Measurements from ENCODE around the gene DYRK1B.
"Not testable (repeated sequence)": the region's sequence is repeated elsewhere in the genome, so short reads cannot be mapped to it uniquely, and the experiment has no call there.

The DYRK1B gene

DNA sequence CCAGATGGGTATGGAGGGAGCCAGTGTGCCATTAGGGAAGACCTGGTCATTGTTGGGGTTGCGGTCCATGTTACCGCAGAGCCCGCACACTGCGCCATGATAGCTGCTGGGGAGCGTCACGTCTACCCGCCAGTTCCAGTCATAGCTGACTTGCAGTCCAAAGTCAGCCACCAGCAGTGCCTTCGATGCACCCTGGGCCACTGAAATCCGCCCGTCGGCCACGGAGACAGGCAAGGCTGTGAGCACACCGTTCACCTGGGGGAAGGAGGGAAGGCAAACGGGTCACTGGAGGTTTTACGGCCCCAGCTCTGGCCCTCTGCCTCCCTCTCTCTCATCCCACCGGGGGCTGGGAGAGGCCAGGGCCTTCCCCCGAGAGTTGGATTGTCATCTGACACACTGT is 44.0 kb upstream of the DYRK1B start:
- H3K9me3 ChIP-seq (ENCODE audit: control extremely low read depth in 1 of 5, control insufficient read depth in 4 of 5, insufficient read depth in 2 of 5, low read depth in 1 of 5, low read length in 4 of 5); H3K27ac ChIP-seq (ENCODE audit: insufficient read depth in 1 of 2, low read depth in 1 of 2, low read length in 2 of 2, poor library complexity in 1 of 2, severe bottlenecking in 2 of 2); H3K36me3 ChIP-seq (ENCODE audit: control insufficient read depth in 4 of 4, insufficient read depth in 4 of 4, low read length in 3 of 4); H3K4me1 ChIP-seq (ENCODE audit: control extremely low read depth in 1 of 4, control insufficient read depth in 4 of 4, insufficient read depth in 4 of 4, low read length in 3 of 4); H3K4me3 ChIP-seq (ENCODE audit: control insufficient read depth in 1 of 7, extremely low read depth in 1 of 7, insufficient read depth in 4 of 7, low read depth in 2 of 7, low read length in 6 of 7); CTCF ChIA-PET; DNase-seq: not testable (repeated sequence)
- H3K27me3 ChIP-seq (replicated peaks in 2 of 5; ENCODE audit: control insufficient read depth in 4 of 5, insufficient read depth in 5 of 5, low read length in 4 of 5) = peaks cover 0 to 10% (median 0%) of the 10 kb centered on the region in 5 experiments
- 97% methylated on average over 12 of the region's 17 CpGs for WGBS (ENCODE audit: insufficient coverage)
- POLR2A ChIA-PET = interaction anchor here (0.7 kb wide), 1 partner anchor 616 kb away, joined by 6 read pairs; no protein-coding TSS in a partner anchor

DNA sequence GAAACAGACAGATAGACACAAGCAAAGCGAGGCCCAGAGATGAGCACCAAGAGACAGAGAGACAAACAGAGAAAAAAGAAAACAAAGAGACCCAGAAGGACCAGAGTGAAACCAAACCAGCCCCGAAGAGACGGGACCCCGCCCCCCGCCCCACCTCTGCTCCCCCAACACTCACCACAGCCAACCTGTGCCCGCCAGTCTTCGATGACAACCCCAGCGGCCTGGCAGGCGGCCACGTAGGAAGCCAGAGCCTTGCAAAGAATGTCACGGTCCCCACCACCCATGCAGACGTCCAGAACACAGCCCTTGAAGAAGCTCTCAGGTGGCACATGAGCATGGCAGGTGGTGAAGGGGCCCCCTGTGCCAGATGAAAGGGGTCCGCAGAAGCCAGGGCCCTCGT is 43.5 kb upstream of the DYRK1B start:
- WGBS (ENCODE audit: insufficient coverage) = 88% methylated on average over 1 of the region's 14 CpGs
- H3K27ac ChIP-seq (ENCODE audit: insufficient read depth in 1 of 2, low read depth in 1 of 2, low read length in 2 of 2, poor library complexity in 1 of 2, severe bottlenecking in 2 of 2); CTCF ChIA-PET; H3K36me3 ChIP-seq (ENCODE audit: control insufficient read depth in 4 of 4, insufficient read depth in 4 of 4, low read length in 3 of 4); POLR2A ChIA-PET; H3K4me3 ChIP-seq (ENCODE audit: control insufficient read depth in 1 of 7, extremely low read depth in 1 of 7, insufficient read depth in 4 of 7, low read depth in 2 of 7, low read length in 6 of 7); H3K4me1 ChIP-seq (ENCODE audit: control extremely low read depth in 1 of 4, control insufficient read depth in 4 of 4, insufficient read depth in 4 of 4, low read length in 3 of 4); H3K9me3 ChIP-seq (ENCODE audit: control extremely low read depth in 1 of 5, control insufficient read depth in 4 of 5, insufficient read depth in 2 of 5, low read depth in 1 of 5, low read length in 4 of 5): not testable (repeated sequence)
- peaks cover 0 to 10% (median 0%) of the 10 kb centered on the region in 5 experiments for H3K27me3 ChIP-seq (replicated peaks in 2 of 5; ENCODE audit: control insufficient read depth in 4 of 5, insufficient read depth in 5 of 5, low read length in 4 of 5)
- DNase-seq = peak; percentile 35 to 47 (median 41)

DNA sequence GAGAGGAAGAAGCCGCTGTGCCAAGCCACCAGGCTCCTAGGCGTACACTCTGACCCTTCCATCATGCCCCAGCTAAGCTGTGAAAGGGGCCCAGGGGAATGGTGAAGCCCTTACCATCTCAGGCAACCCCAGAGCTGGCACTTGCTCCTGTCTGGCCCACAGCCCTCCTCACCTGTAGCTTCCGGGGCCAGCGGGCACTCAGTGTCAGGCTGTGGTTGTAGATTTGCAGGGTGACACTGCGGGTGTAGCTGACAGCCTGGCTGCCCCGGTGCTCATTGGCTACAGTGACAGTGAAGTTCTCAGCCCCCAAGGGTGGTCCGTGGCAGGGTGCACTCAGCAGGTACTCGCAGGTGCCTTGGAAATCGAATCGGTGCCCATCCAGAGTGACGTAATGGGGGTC is 42.5 kb upstream of the DYRK1B start:
- H3K4me3 ChIP-seq (ENCODE audit: control insufficient read depth in 1 of 7, extremely low read depth in 1 of 7, insufficient read depth in 4 of 7, low read depth in 2 of 7, low read length in 6 of 7); DNase-seq; CTCF ChIA-PET; H3K27ac ChIP-seq (ENCODE audit: insufficient read depth in 1 of 2, low read depth in 1 of 2, low read length in 2 of 2, poor library complexity in 1 of 2, severe bottlenecking in 2 of 2); POLR2A ChIA-PET; H3K36me3 ChIP-seq (ENCODE audit: control insufficient read depth in 4 of 4, insufficient read depth in 4 of 4, low read length in 3 of 4); H3K9me3 ChIP-seq (ENCODE audit: control extremely low read depth in 1 of 5, control insufficient read depth in 4 of 5, insufficient read depth in 2 of 5, low read depth in 1 of 5, low read length in 4 of 5); H3K4me1 ChIP-seq (ENCODE audit: control extremely low read depth in 1 of 4, control insufficient read depth in 4 of 4, insufficient read depth in 4 of 4, low read length in 3 of 4): not testable (repeated sequence)
- no CpG with 5 or more reads among the region's 11 CpGs for WGBS (ENCODE audit: insufficient coverage)
- H3K27me3 ChIP-seq (replicated peaks in 2 of 5; ENCODE audit: control insufficient read depth in 4 of 5, insufficient read depth in 5 of 5, low read length in 4 of 5) = peaks cover 0 to 10% (median 0%) of the 10 kb centered on the region in 5 experiments

DNA sequence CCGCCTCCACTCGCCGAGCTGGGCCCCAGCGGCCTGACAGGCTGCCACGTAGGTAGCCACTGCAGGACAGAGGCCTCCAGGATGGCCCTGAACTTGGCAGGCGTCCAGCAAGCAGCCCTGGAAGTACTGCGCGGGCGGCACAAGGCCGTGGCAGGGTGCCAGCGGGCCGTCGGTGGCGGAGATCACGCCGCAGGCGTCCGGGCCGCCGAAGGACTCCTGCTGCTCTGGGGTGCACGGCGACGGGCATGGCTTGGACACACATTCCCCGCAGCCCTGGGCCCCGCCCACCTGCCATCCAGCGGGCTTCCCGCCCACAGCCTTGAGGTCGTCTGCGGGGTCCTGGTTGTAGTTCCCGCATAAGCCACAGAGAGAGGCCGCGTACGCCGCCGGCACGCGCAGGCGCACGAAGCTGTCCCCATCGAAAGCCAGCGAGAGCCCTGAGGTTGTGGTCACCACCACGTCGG is 41.5 kb upstream of the DYRK1B start:
- DNase-seq; H3K27ac ChIP-seq (ENCODE audit: insufficient read depth in 1 of 2, low read depth in 1 of 2, low read length in 2 of 2, poor library complexity in 1 of 2, severe bottlenecking in 2 of 2); CTCF ChIA-PET; H3K4me3 ChIP-seq (ENCODE audit: control insufficient read depth in 1 of 7, extremely low read depth in 1 of 7, insufficient read depth in 4 of 7, low read depth in 2 of 7, low read length in 6 of 7); H3K36me3 ChIP-seq (ENCODE audit: control insufficient read depth in 4 of 4, insufficient read depth in 4 of 4, low read length in 3 of 4); POLR2A ChIA-PET; H3K9me3 ChIP-seq (ENCODE audit: control extremely low read depth in 1 of 5, control insufficient read depth in 4 of 5, insufficient read depth in 2 of 5, low read depth in 1 of 5, low read length in 4 of 5); H3K4me1 ChIP-seq (ENCODE audit: control extremely low read depth in 1 of 4, control insufficient read depth in 4 of 4, insufficient read depth in 4 of 4, low read length in 3 of 4): not testable (repeated sequence)
- H3K27me3 ChIP-seq (replicated peaks in 2 of 5; ENCODE audit: control insufficient read depth in 4 of 5, insufficient read depth in 5 of 5, low read length in 4 of 5) = peaks cover 0 to 10% (median 0%) of the 10 kb centered on the region in 5 experiments
- 75% methylated on average over 24 of the region's 43 CpGs for WGBS (ENCODE audit: insufficient coverage)

DNA sequence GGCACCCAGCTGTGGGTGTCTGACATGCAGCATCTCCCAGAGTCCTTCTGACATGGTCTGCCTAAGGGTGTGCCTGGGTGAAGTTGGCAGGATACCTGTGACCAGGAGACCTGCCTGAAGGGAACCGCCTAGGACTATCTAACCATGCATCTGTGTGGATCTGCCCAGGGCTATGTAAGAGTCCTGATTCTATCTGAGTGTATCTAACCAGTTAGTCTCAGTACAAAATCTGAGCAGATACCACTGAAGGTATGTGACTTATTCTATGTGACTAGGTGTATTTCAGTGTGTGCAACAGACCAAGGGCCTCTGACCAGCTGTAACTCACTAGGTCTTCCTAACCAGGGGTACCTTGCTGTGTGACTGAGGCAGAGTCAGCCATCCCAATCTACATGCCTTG is 40.4 kb upstream of the DYRK1B start:
- H3K4me3 ChIP-seq (ENCODE audit: control insufficient read depth in 1 of 7, extremely low read depth in 1 of 7, insufficient read depth in 4 of 7, low read depth in 2 of 7, low read length in 6 of 7) = no peak overlapping the region
- CTCF ChIA-PET = no interaction called here
- no peak overlapping the region for H3K27ac ChIP-seq (ENCODE audit: insufficient read depth in 1 of 2, low read depth in 1 of 2, low read length in 2 of 2, poor library complexity in 1 of 2, severe bottlenecking in 2 of 2)
- WGBS (ENCODE audit: insufficient coverage) = 93% methylated on average over 1 of the region's 1 CpG
- H3K4me1 ChIP-seq (ENCODE audit: control extremely low read depth in 1 of 4, control insufficient read depth in 4 of 4, insufficient read depth in 4 of 4, low read length in 3 of 4) = no peaks in the 10 kb centered on the region
- no peaks in the 10 kb centered on the region for H3K36me3 ChIP-seq (ENCODE audit: control insufficient read depth in 4 of 4, insufficient read depth in 4 of 4, low read length in 3 of 4)
- POLR2A ChIA-PET = no interaction called here
- DNase-seq = no peak
- no peaks in the 10 kb centered on the region for H3K9me3 ChIP-seq (ENCODE audit: control extremely low read depth in 1 of 5, control insufficient read depth in 4 of 5, insufficient read depth in 2 of 5, low read depth in 1 of 5, low read length in 4 of 5)
- peaks cover 0 to 10% (median 0%) of the 10 kb centered on the region in 5 experiments for H3K27me3 ChIP-seq (replicated peaks in 2 of 5; ENCODE audit: control insufficient read depth in 4 of 5, insufficient read depth in 5 of 5, low read length in 4 of 5)

DNA sequence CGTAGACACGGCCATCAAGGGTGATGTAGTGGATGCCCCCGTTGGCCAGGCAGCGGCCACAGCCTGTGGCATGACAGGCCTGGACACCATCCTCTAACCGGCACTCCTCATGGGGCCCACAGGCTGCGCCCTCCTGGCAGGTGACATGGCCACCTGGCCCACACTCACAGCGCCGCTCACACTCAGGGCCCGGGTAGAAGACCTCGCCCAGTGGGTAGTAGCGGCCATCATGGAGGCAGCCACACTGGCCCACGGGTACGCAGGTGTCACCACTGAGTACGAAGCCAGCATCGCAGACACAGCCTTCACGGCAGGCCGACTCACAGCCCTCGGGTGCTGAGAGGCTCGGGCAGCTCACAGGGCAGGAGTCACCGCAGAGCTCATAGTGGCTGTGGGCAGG is 39.4 kb upstream of the DYRK1B start:
- Histone ChIP-seq H3K4me3 (ENCODE audit: control insufficient read depth in 1 of 7, extremely low read depth in 1 of 7, insufficient read depth in 4 of 7, low read depth in 2 of 7, low read length in 6 of 7) (no peak overlapping the region), H3K27me3 (replicated peaks in 2 of 5; ENCODE audit: control insufficient read depth in 4 of 5, insufficient read depth in 5 of 5, low read length in 4 of 5) (peaks cover 0 to 7% (median 0%) of the 10 kb centered on the region in 5 experiments), H3K9me3 (ENCODE audit: control extremely low read depth in 1 of 5, control insufficient read depth in 4 of 5, insufficient read depth in 2 of 5, low read depth in 1 of 5, low read length in 4 of 5) (no peaks in the 10 kb centered on the region), H3K4me1 (ENCODE audit: control extremely low read depth in 1 of 4, control insufficient read depth in 4 of 4, insufficient read depth in 4 of 4, low read length in 3 of 4) (no peaks in the 10 kb centered on the region), H3K36me3 (ENCODE audit: control insufficient read depth in 4 of 4, insufficient read depth in 4 of 4, low read length in 3 of 4) (no peaks in the 10 kb centered on the region), H3K27ac (ENCODE audit: insufficient read depth in 1 of 2, low read depth in 1 of 2, low read length in 2 of 2, poor library complexity in 1 of 2, severe bottlenecking in 2 of 2) (no peak overlapping the region)
- no peak for DNase-seq
- POLR2A ChIA-PET = no interaction called here
- 95% methylated on average over 19 of the region's 20 CpGs for WGBS (ENCODE audit: insufficient coverage)
- CTCF ChIA-PET = no interaction called here

DNA sequence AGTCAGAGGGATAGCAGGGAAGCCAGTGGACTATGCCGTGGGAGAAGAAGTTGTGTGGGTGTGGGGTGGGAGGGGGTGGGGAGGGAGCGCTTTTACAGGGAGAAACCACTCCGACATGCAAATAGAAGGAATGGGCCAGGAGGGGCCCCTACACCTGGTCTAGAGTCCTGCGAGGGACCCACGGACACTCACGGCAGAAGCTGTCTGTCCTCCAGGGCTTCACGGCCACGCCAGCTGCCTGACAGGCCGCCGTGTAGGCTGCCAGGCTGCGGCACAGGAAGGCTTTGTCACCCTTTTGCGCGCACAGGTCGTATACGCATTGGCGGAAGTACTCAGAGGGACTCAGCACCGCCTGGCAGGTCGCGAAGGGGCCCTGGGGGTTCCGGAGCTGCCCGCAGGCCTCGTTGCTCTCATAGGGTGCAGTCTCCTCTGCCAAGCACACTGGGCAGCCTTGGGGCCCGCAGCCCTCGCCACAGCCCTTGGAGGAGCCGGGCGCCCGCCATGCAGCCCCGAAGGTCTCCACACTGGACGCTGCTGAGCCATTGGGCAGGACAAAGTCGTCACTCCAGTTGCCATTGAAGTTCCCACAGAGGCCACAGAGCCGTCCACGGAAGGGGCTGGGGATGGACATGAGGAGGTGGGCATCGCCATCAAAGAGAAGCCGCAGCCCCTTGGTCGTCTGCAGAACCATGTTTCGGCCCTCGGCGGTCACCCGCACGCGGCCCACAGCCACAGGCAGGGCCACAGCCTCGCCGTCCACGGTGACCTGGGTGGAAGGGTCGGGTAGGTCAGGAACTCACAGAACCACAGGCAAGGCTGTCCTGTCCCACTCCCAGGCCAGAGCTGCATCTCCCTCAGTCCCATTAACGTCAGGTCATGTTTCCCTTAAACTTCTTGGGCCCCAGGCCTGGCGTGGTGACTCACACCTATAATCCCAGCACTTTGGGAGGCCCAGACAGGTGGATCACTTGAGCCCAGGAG is 38.2 kb upstream of the DYRK1B start:
- H3K9me3 ChIP-seq (ENCODE audit: control extremely low read depth in 1 of 5, control insufficient read depth in 4 of 5, insufficient read depth in 2 of 5, low read depth in 1 of 5, low read length in 4 of 5) = no peaks in the 10 kb centered on the region
- H3K4me1 ChIP-seq (ENCODE audit: control extremely low read depth in 1 of 4, control insufficient read depth in 4 of 4, insufficient read depth in 4 of 4, low read length in 3 of 4) = no peaks in the 10 kb centered on the region
- DNase-seq = no peak
- no peak overlapping the region for H3K4me3 ChIP-seq (ENCODE audit: control insufficient read depth in 1 of 7, extremely low read depth in 1 of 7, insufficient read depth in 4 of 7, low read depth in 2 of 7, low read length in 6 of 7)
- no peaks in the 10 kb centered on the region for H3K36me3 ChIP-seq (ENCODE audit: control insufficient read depth in 4 of 4, insufficient read depth in 4 of 4, low read length in 3 of 4)
- H3K27me3 ChIP-seq (replicated peaks in 2 of 5; ENCODE audit: control insufficient read depth in 4 of 5, insufficient read depth in 5 of 5, low read length in 4 of 5) = peaks cover 0 to 3% (median 0%) of the 10 kb centered on the region in 5 experiments
- POLR2A ChIA-PET = no interaction called here
- 94% methylated on average over 45 of the region's 47 CpGs for WGBS (ENCODE audit: insufficient coverage)
- H3K27ac ChIP-seq (ENCODE audit: insufficient read depth in 1 of 2, low read depth in 1 of 2, low read length in 2 of 2, poor library complexity in 1 of 2, severe bottlenecking in 2 of 2) = no peak overlapping the region
- CTCF ChIA-PET = no interaction called here
